GM21825 (cell line): ENCODE measurements around the gene STARD13.

Experiments used
- ATAC-seq: cut with Tn5 transposase; IDR thresholded peaks from one replicate; pipeline ENCODE4 v1.9.1; 2021; ENCODE audit warnings: mild to moderate bottlenecking, moderate library complexity; ENCODE audit not compliant: unreplicated experiment

STARD13 gene

GRCh38 chr13:33308863-33309262, 23.3 kb upstream of the STARD13 start:
- no peak for ATAC-seq

DNA sequence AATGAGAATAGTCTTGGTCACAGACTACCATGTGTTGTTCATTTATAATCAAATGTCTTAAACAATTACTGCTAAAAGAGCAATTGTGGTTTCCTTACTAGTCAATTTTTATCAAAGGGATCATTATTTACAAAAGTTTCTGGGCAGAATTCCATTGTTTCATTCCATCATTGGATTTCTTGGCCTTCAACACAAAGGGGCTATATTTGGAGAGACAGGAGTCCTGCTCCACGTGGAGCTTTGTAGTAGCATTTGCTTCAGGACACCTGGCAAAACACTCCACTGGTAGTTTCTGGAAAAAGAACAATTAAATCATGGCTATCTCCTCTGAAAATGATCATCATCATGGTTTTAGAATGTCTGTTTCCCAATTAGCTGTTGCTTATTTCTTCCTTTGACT, 22.3 kb upstream of the STARD13 start:
- no peak for ATAC-seq

DNA sequence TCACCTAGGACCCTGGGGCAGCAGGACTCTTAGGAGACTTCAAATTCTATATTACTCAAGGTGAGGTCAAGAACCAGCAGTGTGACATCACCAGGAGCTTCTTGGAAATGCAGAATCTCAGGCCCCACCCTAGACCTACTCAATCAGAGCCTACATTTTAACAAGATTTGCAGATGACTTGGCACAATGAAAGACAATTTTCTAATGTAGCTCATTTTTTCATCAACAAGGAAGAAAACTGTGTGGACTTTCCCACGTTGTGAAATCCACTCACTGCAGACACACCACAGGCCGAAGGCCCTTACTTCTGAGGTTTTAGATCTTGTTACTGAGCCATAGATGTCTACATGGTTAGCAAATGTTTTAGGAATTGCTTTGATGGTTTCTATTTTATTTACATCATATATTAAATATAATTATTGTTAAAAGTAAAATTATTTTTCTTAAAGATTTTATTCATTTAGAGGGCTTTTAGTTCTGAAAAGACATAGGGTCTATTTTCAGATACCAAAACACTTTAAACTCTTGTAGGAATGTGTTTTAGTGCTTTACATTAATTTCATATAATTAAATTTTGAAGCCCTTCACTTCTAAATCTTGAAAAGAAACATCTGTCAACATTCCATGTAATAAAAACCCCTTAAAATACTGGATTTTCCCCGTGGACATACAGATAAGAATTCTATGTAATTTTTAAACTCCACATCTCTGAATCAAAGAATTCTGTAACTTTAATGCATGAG, 18.5 kb upstream of the STARD13 start:
- ATAC-seq = no peak

GRCh38 chr13:33299626-33300025, 14.1 kb upstream of the STARD13 start:
- ATAC-seq = no peak

DNA sequence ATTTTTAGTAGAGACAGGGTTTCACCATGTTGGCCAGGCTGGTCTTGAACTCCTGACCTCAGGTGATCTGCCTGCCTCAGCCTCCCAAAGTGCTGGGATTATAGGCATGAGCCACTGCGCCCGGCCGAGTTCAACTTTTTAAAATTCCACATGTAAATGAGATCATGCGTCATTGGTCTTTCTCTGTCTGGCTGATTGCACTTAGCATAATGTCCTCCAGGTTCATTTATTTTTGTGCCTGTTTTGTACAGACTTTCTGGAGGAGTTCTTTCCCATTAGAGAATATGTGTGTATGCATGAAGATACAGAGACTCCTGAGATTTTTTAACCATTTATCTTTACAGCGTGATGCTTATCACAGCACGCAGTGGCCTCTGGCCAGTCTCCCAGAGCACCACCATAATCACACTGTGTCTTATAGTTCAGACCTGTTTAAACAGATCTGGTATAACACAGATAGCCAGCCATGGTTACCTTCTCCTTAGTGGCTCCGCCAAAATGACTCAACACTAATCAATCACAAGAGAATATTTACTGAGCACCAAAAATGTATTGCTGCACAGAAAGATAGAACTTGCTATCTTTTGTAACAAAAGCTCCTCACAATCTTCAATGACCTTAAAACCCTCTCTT, 11.4 kb upstream of the STARD13 start:
- no peak for ATAC-seq

GRCh38 chr13:33292712-33293111, 7.2 kb upstream of the STARD13 start:
- ATAC-seq = no peak

DNA sequence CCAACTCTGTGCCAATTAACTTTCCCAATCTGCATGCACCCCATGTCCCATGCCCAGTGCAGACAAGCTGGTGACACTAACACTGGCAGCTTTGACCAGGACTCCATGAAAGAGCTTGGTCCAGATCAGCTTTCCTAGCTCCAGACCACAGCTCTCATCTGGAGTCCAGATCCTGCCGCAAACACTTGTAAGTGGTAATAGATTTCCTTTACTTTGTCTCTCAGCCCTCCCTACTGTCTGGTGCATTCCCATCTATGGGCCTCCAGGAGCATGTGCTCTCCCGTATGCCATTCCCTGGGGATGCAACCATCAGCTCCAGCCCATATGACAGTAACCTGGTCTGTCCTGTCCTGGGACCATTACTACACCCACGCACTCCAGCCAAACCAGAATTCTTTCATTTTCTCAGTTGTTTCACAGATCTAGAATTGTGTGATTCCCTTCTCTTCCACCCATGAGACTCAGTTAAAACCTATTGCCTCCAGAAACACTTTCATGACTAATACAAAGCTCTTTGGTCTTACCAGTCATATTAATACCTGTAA, 4.9 kb upstream of the STARD13 start:
- ATAC-seq = no peak

GRCh38 chr13:33289966-33290365, 4.4 kb upstream of the STARD13 start:
- ATAC-seq = no peak

- ATAC-seq = no peak
These were observed 1.8 kb upstream of the STARD13 start for GRCh38 chr13:33287142-33287882.

GRCh38 chr13:33286128-33286527, 573 bp upstream of the STARD13 start:
- ATAC-seq = no peak

DNA sequence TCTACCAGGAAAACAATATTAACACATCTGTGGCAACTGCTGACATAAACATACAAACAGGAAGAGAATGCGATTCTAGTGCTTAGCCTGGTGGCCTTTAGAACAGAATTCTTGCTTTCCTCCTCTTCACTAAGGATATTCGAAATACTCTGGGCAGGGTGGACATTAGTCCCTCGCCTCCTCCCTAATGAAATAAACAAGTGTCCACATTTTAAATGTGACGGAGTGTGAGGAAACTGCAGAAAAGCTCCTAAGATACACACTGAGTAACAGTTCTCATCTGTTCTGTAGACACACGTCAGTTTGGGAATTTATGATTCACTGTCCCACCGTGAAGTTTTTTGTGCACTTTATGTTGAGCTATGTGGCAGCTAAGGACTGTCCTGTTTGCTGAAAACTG, 639 bp downstream of the STARD13 start:
- ATAC-seq = no peak

GRCh38 chr13:33284031-33284430, 1.5 kb downstream of the STARD13 start:
- ATAC-seq = no peak

GRCh38 chr13:33283195-33283911, 2.2 kb downstream of the STARD13 start:
- ATAC-seq = no peak

GRCh38 chr13:33281951-33282595, 3.5 kb downstream of the STARD13 start:
- ATAC-seq = no peak

GRCh38 chr13:33280923-33281322, 4.6 kb downstream of the STARD13 start:
- no peak for ATAC-seq

DNA sequence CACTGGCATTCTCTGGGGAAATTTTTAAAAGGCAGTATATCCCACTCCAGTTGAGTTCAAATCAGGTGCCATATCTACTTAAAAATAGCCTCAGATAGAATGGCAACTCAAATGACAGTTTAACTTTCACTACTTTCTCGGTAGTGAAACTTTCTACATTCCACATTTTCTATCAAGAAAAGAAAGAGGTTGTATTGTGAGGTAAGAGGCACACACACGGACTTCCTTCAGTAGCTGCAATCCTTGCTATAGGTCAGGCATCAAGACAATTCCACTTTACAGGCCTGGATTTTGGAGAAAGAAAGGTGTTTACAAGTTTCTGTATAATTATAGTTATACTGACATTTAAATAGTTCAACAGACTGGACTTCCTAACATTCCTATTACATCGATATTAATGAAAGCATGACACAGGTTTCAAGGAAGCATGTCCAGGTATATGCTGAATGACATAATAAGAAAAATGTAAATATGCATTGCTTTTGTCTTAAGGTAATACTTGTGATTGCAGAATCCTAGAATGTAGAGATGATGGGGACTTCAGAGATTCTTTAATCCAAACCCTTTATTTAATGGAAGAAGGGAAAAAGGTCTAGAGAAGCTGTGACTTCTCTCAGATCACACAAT, 5.2 kb downstream of the STARD13 start:
- ATAC-seq = no peak

GRCh38 chr13:33279414-33280278, 5.9 kb downstream of the STARD13 start:
- ATAC-seq = no peak

GRCh38 chr13:33278913-33279312, 6.6 kb downstream of the STARD13 start:
- no peak for ATAC-seq

GRCh38 chr13:33277946-33278345, 7.6 kb downstream of the STARD13 start:
- ATAC-seq = no peak
